OCI-LY3 (cell line): Measurements from ENCODE around the gene CCNE1.

ENCODE experiments used
- EZH2phosphoT487 ChIP-seq: fragments of 200-600 bp; shearing (Covaris generic); IDR thresholded peaks from 2 replicates; pipeline ENCODE4 v1.6.1; 2018; ENCODE audit warnings: antibody characterized with exemption, mixed run types, low read depth
- TF ChIP-seq, protein P1 (sequence below): fragments of 200-600, 300-600 bp; sonication (generic); IDR thresholded peaks from 2 replicates; pipeline ENCODE4 v1.5.1; 2014; ENCODE audit warnings: antibody characterized with exemption, low read length, low read depth

DNA sequence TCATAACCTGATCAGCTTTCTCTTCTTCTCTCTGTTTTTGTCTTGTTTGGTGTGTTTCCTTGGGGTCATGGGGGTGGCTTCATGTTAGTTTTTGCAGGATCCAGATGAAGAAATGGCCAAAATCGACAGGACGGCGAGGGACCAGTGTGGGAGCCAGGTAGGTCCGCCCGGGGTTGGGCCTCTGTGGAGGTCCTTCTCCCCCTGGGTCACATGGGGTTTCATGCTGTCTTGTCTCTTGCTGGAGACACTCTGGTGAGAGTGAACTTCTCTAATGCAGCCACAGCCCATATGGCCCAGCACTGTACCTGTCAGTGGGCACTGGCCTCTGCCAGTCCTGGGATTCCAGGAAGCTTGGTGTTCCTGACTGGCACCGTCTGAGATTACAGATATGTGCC is 1.1 kb downstream of the CCNE1 start:
- TF ChIP-seq, protein P1, sequence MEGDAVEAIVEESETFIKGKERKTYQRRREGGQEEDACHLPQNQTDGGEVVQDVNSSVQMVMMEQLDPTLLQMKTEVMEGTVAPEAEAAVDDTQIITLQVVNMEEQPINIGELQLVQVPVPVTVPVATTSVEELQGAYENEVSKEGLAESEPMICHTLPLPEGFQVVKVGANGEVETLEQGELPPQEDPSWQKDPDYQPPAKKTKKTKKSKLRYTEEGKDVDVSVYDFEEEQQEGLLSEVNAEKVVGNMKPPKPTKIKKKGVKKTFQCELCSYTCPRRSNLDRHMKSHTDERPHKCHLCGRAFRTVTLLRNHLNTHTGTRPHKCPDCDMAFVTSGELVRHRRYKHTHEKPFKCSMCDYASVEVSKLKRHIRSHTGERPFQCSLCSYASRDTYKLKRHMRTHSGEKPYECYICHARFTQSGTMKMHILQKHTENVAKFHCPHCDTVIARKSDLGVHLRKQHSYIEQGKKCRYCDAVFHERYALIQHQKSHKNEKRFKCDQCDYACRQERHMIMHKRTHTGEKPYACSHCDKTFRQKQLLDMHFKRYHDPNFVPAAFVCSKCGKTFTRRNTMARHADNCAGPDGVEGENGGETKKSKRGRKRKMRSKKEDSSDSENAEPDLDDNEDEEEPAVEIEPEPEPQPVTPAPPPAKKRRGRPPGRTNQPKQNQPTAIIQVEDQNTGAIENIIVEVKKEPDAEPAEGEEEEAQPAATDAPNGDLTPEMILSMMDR = no peak
- TF ChIP-seq EZH2phosphoT487 = no peak
